Neural cell (in vitro differentiated cells): ENCODE data around the gene GALNT13.

Experiments
- EP300 ChIP-seq: fragments of 450-650 bp; conservative IDR thresholded peaks from 2 replicates; pipeline ENCODE4 v1.6.1; 2014; ENCODE audit warnings: antibody characterized with exemption, mild to moderate bottlenecking, moderate library complexity; ENCODE audit not compliant: poor library complexity, severe bottlenecking
- EZH2 ChIP-seq: fragments of 200-600, 300-800 bp; shearing (Covaris generic), sonication (generic); IDR thresholded peaks from 2 replicates; pipeline ENCODE4 v1.6.1; 2014; ENCODE audit warnings: antibody characterized with exemption, low read length, borderline replicate concordance, mild to moderate bottlenecking; ENCODE audit not compliant: insufficient read depth, poor library complexity, severe bottlenecking
- MXI1 ChIP-seq: fragments of 450-650 bp; conservative IDR thresholded peaks from 2 replicates; pipeline ENCODE4 v1.6.1; 2014; ENCODE audit warnings: antibody characterized with exemption, mild to moderate bottlenecking; ENCODE audit not compliant: poor library complexity, severe bottlenecking
- POLR2AphosphoS5 ChIP-seq: IDR thresholded peaks from 2 replicates; pipeline ENCODE4 v1.6.1; 2012
- REST ChIP-seq: IDR thresholded peaks from 2 replicates; pipeline ENCODE4 v1.6.1; 2012; ENCODE audit warnings: borderline replicate concordance
- TAF1 ChIP-seq: IDR thresholded peaks from 2 replicates; pipeline ENCODE4 v1.6.1; 2012; ENCODE audit warnings: low read depth
- TF ChIP-seq, protein P1 (sequence below): fragments of 450-650 bp; IDR thresholded peaks from 2 replicates; pipeline ENCODE4 v1.5.1; 2014; ENCODE audit warnings: antibody characterized with exemption, mild to moderate bottlenecking, moderate library complexity; ENCODE audit not compliant: poor library complexity, severe bottlenecking

DNA sequence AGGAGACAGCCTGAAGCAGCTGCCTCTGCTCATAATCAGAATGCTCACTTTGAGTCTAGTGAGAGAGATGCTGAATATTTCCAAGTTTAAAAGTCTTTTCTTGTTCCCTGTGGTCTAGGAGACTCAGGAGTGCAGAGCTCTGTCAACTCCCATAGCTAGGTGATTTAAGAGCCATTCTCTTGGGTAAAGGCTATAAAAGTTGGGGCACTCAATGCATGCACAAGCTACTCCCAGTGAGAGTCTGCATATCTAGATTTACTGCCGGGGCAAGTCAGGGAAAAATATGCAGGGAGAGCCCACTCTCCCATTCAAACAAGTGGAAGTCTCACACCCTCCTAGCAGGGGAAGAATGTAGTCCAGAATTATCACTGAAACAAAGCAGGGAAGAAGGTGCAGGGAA lies 418.1 kb downstream of the GALNT13 start:
- TF ChIP-seq, protein P1, sequence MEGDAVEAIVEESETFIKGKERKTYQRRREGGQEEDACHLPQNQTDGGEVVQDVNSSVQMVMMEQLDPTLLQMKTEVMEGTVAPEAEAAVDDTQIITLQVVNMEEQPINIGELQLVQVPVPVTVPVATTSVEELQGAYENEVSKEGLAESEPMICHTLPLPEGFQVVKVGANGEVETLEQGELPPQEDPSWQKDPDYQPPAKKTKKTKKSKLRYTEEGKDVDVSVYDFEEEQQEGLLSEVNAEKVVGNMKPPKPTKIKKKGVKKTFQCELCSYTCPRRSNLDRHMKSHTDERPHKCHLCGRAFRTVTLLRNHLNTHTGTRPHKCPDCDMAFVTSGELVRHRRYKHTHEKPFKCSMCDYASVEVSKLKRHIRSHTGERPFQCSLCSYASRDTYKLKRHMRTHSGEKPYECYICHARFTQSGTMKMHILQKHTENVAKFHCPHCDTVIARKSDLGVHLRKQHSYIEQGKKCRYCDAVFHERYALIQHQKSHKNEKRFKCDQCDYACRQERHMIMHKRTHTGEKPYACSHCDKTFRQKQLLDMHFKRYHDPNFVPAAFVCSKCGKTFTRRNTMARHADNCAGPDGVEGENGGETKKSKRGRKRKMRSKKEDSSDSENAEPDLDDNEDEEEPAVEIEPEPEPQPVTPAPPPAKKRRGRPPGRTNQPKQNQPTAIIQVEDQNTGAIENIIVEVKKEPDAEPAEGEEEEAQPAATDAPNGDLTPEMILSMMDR, result no peak
- TF ChIP-seq EP300 (no peak), POLR2AphosphoS5 (no peak), REST (no peak), EZH2 (no peak), TAF1 (no peak), MXI1 (no peak)
